ENCODE data around the gene C1QTNF8.
A peak's percentile ranks its signal among the peaks of the same experiment; 100 is the strongest.

C1QTNF8 gene

GRCh38 chr16:1108299-1109252, 12.5 kb upstream of the C1QTNF8 start:
- no peak for DNase-seq

DNA sequence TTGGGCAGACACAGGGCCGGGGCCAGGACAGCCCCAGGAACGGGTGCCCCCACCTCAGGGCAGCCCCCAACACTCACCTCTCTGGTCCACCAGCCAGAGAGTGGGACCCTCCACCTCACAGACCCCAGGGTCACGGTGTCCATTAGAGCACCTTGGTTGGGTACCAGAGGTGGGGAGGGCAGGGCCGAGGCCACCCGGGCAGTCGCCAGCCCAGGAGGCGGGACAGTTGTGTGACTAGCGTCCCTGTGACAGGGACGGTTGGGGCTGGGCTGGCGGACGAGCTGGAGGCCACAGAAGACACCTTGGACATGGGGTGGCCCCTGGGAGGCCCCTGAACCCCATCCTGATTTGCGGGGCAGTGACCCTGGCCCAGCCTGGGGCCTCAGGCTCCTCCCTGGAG, 11.7 kb upstream of the C1QTNF8 start:
- DNase-seq, result no peak

- DNase-seq, result no peak
These were observed 11.1 kb upstream of the C1QTNF8 start for GRCh38 chr16:1107141-1107540.

GRCh38 chr16:1106659-1107058, 10.6 kb upstream of the C1QTNF8 start:
- DNase-seq, result no peak

DNA sequence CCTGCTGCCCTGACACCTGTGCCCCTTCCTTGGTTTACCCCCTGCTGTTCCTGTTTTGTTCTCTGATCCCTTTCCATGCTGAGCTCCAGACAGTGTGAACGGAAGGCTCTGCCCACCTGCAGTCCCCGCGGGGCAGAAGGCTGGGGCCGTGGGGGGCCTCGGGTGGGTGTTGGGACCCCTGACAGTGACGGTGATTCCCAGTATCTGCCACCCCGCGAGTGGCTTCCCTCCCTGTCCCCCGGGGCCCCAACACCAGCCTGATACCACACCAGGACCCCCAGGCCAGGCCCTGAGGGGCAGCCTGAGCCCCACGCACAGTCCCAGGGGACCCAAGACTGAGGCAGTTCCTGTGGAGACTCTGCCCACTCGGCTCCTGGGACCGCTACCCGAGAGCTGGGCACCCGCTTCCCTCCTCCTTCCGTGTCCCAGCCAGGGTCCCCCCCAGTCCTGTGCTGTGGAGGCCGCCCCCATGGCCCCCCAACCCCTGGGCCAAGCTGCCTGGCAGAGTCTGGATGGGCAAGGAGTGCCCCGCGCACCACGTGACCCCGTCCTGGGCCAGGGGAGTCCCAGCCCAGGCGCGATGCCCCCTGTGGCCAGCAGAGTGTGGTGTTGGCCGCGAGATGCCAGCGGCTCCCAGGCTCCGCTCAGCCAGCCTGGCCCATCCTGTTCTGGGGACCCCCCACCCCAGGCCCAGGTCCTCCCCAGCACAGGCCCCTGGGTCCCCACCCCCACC, 10.0 kb upstream of the C1QTNF8 start:
- peak; percentile 45 for DNase-seq

GRCh38 chr16:1103636-1103980, 7.6 kb upstream of the C1QTNF8 start:
- no peak for DNase-seq

GRCh38 chr16:1102921-1103635, 7.0 kb upstream of the C1QTNF8 start:
- DNase-seq, result peak; percentile 43

GRCh38 chr16:1102333-1102700, 6.3 kb upstream of the C1QTNF8 start:
- no peak for DNase-seq

DNA sequence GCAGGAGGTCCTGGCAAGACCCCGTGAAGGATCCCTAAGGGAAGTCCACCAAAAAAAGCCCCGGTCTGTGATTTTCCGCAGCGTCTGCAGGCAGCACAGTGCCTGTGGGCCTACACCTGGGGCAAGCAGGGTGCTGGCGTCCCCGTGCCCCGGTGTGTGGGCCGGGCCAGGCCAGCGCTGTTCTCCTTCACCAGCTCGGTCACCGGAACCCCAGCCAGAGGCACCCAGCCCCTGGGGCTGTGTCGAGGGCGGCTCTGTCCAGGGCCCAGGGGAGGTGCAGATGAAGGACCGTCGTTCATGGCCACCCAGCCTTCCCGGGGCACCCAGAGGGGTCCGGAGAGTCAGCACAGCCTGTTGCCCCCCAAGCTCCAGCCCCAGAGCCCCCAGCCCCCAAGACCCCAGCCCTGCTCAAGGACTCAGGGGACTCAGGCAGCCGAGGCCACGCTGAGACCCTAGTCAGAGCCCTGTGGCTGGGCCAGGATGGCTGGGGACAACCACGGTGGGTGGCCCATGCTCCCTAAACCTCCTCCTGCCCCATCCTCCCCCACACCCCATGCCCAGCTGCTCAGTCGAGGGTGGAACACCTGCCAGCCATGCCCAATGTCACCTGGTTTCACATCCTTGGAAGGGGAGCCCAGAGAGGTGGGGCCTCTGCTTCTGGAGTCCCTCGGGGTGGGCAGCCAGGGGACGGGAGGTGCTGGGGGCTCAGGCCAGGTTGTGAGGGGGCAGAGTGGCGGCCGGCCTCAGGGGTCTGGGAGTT, 5.7 kb upstream of the C1QTNF8 start:
- DNase-seq, result no peak

DNA sequence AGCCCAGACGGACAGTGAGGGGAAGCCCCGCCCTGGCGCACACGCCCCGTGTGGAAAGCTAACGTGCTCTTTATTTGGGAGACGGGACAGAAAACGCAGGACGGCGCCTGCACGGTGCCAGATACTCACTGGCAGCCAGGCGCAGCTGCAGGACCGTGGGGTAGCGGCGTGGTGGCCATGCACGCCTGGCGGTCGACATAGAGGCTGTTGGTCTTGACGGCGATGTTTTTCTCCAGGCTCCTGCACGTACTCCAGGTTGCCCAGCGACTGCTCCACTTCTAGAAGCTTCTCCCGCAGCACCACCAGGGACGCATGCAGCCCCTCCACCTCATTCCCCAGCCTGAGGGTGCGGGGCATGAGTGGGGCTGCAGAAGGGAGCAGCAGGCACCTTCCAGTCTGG, 5.1 kb upstream of the C1QTNF8 start:
- DNase-seq, result no peak

- no peak for DNase-seq
These were observed 4.2 kb upstream of the C1QTNF8 start for GRCh38 chr16:1100084-1100800.

DNA sequence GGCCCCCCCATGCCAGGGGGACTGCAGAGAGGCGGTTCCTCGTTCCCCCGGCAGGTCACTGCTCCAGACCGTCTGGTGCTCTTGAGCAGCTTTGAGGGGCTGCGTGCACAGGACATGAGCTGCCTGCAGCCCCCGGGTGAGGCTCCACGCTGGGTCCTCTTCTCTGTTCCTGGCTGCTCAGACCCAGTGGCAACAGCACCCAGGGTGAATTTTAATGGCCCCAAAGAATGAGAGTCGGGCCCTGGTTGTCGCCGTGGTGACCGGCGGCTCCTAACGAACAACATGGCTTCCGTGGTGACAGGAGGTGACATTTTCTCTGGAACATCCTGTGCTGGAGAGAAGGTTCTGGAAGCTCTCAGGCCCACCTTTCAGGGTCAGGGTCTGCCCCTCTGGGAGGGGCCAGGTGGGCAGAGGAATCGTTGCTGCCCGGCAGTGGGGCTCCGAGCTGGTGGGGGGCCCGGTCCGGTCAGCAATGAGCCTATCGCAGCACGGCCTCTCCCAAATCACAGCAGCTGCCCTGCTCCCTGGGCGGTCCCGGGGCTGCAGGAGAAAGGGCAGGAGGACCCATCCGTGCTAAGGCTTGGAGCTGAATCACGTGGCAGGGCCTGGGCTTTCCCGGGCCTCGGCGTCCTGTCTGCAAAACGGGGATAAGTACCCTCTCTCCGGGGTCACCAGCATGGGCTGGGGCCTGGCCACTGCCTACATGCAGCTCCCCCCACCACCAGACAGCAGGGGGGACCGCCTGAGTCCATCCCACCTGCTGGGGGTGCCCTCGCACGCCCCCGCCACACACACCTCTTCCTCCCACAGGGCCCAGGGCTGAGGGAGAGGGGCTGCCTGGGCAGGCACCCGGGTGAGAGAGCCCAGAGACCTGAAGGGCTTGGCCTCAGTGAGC, 3.4 kb upstream of the C1QTNF8 start:
- DNase-seq, result no peak

- no peak for DNase-seq
These were observed 2.4 kb upstream of the C1QTNF8 start for GRCh38 chr16:1098266-1098991.

GRCh38 chr16:1097800-1098199, 1.8 kb upstream of the C1QTNF8 start:
- DNase-seq, result no peak

DNA sequence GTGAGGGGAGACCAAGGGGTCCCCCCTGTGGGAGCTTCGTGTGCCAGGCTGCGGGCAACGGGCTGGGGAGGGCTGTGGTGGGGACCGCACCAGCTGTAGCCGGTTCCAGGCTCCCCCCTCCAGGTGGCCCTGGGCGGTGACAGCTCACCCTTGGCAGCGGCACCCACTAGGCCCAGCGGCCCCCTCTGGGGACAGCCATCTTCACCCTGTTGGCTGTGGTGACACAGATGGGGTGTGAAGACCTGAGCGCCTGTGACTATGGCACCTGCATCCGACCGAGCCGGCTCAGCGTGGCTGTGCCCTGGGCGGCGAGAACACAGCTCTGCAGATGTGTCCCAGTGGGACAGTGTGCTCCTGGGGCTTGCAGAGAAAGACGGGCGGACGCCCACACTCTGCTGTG, 1.1 kb upstream of the C1QTNF8 start:
- no peak for DNase-seq

GRCh38 chr16:1095450-1096168, 435 bp downstream of the C1QTNF8 start:
- no peak for DNase-seq

DNA sequence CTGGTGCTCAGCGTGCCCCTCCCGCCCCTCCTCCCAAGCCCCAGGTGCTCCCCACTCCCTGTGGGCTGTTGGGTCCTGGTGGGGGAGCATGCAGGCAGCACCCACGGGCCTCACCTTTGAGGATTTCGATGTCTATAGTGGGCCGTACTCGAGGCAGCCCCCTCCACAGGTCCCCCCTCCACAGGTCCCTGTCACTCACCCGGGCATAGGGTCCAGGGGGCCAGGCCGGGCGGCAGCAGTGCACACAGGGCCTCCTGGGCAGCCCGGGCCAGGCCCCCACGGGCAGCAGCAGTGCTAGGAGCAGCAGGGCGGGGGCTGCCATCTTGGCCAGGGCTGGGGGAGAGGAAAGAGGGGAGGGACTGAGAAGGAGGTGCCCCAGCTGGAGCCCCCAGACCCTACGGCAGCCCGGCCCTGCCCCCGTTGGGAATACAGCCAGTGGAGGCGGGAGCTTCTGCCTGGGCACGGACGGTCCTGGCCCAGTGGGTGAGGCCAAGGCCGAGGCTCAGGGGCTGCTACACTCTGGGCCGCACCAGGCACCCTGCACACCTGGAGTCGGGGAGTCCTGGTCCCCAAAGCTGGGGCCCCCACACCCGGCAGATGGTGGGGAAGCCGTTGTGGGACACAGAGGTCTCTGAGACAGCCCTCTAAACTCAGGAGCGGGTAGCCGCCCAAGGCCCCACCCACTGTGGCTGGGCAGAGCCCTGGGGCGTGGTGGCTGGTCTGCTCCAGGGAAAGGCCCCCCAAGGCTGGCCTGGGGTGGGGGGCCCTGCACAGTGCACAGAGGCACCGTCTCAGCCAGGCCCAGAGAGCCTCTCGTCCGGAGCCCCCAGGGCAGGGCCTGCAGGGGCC, 1.2 kb downstream of the C1QTNF8 start:
- DNase-seq, result no peak

- no peak for DNase-seq
These were observed 1.9 kb downstream of the C1QTNF8 start for GRCh38 chr16:1094124-1094479.

All from fibroblast of skin of scalp (primary cell).